G401 (cell line): ENCODE data around the gene KIF25. TPM values are rescaled to one million over a fixed set of nuclear protein-coding genes. Genes with fewer than 3 reads are reported as not detected.
A peak's percentile ranks its signal among the peaks of the same experiment; 100 is the strongest.

Experiments used
- DNase-seq: peaks from one replicate; pipeline ENCODE4 v3.0.0-alpha.2; 2015; ENCODE audit warnings: low spot score
- in situ Hi-C: cut with HindIII; loops from 2 replicates; pipeline ENCODE4 v1.10.0; 2016; ENCODE audit warnings: low sequenced_read_pairs, mixed read lengths
- total RNA-seq: library from RNA; depleted of rRNA; stranded (reverse); fragments of >200 nt; shearing (Covaris generic); gene quantifications from 2 replicates; pipeline ENCODE4 v1.2.3, GENCODE V29; 2014

KIF25 gene
- total RNA-seq, 1 experiment from 2014 or later, result not detected

GRCh38 chr6:168054765-168055560 lies 57.5 kb downstream of the KIF25 start:
- in situ Hi-C loops, result no loop called here
- no peak for DNase-seq

DNA sequence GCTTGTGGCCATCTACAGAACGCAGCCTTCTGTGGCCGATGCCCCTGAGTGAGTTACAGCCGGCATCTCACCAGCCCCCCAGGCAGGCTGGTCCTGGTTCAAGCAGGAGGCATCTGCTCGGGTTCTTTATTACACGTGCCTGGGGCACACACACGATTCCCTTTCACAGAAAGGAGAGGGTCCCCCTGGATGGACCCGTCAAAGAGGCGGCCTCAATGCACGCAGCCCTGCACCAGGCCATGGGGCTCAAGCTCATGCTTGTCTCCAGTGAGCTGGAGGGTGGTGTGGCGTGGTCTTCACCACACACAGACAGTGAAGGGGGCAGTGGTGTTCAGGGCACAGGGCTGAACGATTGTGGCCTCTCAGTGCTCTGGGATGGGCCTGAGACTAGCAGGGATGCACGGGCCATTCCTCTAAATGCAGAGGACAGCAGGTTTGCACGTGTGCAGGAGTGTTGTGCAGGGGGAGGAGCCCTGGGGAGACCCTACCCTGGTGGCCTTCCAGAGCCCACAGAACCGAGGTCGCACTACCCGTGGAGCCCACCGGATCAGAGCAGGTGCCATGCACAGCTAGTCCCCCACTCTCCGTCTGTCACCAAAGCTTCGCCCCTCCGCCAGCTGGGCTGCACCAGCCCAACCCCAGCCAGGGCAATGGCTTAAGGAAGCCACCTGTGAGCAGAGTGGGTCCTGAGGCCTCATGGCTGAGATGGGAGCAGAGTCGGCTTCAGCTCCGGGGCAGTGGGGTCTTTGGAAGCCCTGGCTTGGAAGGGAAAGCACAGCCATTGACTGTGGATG lies 58.4 kb downstream of the KIF25 start:
- in situ Hi-C loops, result no loop called here
- no peak for DNase-seq

DNA sequence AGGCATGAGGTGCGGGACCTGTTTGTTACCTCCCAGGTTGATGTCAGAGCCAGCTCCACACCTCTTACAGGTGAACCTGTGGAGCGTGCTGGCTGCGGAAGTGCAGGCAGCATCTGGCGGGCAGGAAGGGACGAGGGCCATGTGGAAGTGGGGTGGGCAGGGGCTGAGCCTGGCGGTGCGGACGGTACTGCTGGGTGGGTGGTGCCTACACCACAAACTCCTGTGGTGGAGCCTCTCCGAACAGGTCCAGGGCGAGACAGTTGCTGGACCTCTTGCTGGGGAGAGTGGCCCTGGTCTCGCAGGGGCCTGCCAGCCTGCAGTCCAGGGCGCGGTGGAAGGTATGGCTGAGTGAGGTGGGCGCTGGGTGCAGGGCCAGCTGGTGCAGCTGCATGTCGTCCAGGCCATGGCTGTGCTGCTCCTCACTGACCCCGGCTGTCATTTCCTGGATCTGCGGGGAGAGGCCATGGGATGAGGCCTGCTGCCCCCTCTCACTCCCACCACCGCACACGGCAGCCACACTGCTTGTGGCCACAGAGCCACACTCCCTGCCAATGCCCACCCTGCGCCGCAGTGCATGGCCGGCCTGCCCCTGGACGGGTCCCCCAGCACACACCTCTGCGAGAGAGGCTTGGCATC lies 59.5 kb downstream of the KIF25 start:
- in situ Hi-C loops, result no loop called here

DNA sequence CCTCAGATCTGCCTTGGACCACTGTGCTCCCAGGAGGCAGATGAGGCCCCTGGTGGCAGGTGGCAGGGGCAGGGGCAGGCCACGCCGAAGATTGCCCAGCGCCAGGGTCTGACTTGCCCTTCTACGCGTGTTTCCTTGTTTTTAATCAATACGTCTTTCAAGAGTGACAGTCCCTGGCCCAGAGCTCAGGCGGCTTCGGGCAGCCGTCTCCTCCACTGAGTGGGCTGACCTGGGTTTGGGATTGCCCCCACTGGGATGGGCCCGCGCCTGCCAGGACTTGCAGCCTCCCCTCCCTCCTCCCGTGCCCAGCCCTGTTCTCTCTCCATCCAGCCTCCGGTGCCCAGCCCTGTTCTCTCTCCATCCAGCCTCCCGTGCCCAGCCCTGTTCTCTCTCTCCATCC lies 60.4 kb downstream of the KIF25 start:
- DNase-seq, result no peak
- in situ Hi-C loops, result no loop called here

More for the DNA sequence above, 59.5 kb downstream of the KIF25 start:
- no peak for DNase-seq

DNA sequence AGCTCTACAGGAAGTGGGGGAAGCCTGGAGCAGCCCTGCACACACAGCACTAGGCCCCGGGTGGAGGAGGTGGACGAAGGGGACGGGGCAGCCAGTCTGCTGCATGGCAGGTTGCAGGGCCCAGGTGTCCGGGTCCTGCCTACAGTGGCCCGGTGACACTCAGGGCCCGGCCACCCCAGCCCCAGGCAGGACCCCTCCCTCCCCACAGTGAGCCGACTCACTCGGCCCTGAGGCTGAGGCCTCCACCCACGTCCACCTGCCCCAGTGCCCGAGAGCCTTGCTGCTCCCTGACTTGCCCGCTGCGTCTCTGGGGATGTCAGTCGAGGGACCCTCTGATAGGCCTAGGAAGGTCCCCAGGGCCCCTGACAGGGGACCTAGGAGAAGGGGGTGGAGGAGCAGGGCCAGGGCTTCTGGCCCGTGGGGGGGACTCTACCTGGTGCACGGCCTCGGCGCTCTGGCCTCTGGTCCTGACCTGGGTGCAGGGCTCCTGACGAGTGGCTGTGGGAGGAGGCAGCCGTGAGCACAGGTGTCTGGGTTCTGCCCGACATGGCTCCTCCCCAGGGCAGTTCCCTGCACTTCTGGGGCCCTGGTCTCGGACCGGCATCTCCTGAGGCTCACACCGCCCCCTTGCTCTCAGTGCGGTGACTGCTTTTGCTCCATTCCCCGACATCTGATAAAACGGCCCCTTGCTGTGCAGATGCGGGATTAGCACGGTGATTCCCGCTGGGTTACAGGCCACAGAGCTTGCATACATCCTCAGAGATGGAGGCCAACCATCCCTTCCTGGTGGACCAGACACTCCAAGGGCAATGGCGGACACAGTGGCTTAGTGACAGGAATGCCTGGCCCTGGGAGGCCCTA lies 61.5 kb downstream of the KIF25 start:
- DNase-seq, result no peak
- in situ Hi-C loops, result no loop called here

DNA sequence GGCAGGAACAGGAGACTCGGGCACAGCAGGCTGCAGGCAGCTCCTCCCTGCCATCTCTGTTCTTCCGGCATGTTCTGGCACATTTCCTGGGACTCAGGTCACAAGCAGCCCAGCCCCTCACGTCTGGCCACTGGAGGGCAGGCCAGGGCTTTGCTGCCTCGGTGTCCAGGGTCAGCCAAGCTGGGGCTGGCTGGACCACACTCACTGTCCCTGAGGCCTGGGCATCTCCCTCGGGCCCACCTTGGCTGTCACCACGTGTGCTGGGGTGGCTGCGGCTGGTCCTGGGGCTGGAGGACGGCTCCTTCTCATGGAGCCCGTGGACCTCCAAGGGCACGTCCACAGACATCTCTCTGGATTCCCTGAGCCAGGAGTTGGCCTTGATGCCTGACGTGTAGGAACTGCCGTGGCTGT lies 63.1 kb downstream of the KIF25 start:
- peak; percentile 55 for DNase-seq
- in situ Hi-C loops, result no loop called here

DNA sequence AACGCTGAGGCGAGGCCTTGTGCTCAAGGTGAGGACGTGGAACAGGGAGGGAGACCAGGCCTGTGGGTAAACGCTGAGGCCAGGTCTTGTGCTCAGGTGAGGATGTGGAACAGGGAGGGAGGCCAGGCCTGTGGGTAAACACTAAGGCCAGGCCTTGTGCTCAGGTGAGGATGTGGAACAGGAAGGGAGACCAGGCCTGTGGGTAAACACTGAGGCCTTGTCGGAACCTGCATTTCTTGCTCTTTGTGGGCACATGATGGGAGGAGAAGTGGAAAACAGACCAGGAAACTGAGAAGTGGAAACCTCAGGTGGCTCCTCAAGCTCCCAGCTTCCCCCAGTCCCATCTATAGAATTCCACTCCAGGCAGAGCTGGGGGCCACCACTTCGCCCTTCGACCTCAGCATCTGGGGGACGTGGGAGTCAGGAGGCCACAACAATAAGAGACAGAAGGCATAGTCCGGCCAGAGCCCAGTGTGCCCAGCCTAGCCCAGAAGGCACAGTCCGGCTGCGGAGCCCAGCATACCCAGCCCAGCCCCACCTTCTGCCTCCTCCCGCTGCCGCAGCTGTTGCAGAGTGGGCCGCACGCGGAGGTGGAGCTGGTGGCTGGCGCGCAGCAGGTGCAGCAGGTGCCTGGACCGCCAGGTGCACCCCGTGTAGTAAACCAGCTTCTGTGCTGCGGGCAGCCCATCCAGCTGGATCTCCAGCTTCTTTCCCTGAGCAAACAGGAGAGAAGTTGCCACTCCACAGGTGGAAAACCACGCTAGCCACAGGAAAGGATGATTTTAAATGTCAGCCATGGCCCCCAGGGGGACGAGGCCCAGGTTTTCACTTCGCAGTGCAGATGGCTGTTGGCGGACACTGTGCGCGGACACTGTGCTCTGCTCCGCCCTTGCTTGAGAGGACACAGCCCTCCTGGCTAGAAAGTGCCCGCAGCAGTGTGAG lies 64.1 kb downstream of the KIF25 start:
- in situ Hi-C loops, result no loop called here
- DNase-seq, result no peak

- in situ Hi-C loops, result no loop called here
- no peak for DNase-seq
Observed at GRCh38 chr6:168062346-168063289, 65.1 kb downstream of the KIF25 start.

DNA sequence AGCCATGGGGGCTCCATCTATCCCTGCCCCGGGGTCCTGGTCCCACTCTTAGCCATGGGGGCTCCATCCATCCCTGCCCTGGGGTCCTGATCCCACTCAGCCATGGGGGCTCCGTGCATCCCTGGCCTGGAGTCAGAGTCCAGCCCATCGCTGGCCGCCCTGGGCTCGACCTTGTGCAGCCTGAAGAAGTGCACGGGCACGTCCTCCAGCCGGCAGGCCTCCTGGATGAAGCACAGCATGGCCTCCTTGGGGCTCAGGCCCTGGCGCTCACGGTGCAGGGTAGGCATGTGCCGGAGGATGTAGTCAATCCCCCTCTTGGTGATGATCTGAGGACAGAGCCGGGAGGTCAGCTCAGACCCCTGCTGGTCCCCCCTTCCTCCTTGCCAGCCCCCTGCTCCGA lies 66.0 kb downstream of the KIF25 start:
- in situ Hi-C loops, result no loop called here

GRCh38 chr6:168064226-168064807 lies 66.8 kb downstream of the KIF25 start:
- in situ Hi-C loops, result no loop called here
- no peak for DNase-seq

More for the DNA sequence above, 66.0 kb downstream of the KIF25 start:
- no peak for DNase-seq

DNA sequence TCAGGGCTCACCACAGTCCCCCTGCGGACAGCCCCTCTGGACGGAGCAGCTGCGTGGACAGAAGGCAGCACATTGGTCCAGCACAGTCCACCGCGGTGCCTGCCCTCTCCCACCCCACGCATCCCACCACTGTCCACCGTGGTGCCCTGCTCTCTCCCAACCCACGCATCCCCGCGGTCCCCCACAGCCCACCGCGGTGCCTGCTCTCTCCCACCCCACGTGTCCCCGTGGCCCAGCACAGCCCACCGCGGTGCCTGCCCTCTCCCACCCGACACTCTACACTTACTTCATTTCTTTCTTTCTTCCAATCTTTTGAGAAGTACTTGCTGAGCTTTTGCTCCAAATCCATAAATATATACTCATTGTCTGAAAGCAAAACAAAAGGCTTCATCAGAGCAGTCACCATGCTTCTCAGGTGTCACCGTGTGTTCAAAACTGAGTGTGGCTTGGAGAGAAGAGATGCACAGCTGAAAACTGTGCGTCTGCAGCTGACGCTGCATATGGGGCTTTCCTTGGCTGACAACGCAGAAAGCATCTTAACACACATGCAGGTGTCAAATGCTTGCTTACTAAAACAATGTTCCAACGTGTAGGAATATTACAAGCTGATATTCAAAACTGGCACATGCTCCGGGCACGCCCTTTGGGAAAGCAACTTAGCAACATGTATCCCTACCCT lies 69.7 kb downstream of the KIF25 start:
- in situ Hi-C loops, result no loop called here
- DNase-seq, result no peak

DNA sequence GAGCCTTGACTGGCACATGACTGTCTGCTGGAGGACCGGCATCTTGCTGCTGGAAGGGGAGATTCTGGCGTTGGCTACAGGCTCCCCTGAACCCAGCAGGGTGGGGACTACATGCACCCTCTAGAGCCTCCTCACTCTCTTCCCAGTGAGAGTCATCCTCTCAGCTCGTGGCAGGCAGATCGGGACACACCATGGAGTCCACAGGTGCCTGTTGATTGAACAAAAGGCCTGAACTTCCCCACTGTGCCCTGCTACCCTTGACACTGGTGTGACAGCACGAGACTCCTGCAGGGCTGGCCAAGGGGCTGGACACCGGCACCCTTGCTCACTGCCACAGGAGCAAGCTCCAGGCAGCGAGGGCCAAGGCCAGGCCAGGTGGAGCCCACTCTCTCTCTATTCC lies 73.3 kb downstream of the KIF25 start:
- in situ Hi-C loops, result no loop called here
- no peak for DNase-seq

- DNase-seq, result no peak
- in situ Hi-C loops, result no loop called here
Observed at GRCh38 chr6:168071620-168072019, 74.1 kb downstream of the KIF25 start.

- in situ Hi-C loops, result no loop called here
- no peak for DNase-seq
Observed at GRCh38 chr6:168072261-168072660, 74.8 kb downstream of the KIF25 start.

DNA sequence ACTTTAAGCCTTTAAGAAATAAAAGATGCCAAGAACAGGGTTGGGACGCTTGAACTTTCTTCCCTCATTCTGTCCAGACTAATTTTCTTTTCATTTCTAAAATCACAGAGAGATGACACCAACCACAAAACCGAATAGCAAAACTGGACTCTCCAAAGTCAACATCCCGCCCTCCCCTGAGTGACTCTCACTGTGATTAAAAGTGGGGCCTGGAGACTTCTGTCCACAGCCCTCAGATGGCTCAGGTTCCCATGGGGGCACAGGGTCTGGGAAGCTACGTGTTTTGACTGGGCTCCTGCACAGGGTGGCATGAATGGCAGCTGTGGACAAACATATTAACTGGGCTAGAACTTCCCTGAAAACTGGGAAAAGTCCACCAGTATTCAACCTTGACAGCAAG lies 75.3 kb downstream of the KIF25 start:
- in situ Hi-C loops, result no loop called here
- no peak for DNase-seq
